RCC 7860 (cell line): Measurements from ENCODE around the gene MAPKAPK2.
"Not testable (repeated sequence)": the region's sequence is repeated elsewhere in the genome, so short reads cannot be mapped to it uniquely, and the experiment has no call there.

Source experiments
- DNase-seq: peaks from one replicate; pipeline ENCODE4 v3.0.0-alpha.2; 2015; ENCODE audit warnings: low spot score
- FAIRE-seq: peaks from 2 replicates; lab custom pipeline; 2012; peaks lifted over from hg19 to GRCh38; lab: Jason Lieb, UNC

Gene MAPKAPK2

GRCh38 chr1:206768472-206769303, 84.0 kb downstream of the MAPKAPK2 start:
- FAIRE-seq (no peak), DNase-seq (no peak)

GRCh38 chr1:206769304-206769731, 84.6 kb downstream of the MAPKAPK2 start:
- no peak for FAIRE-seq
- DNase-seq = no peak

GRCh38 chr1:206770531-206771337, 86.0 kb downstream of the MAPKAPK2 start, which contains the start of gene IL19:
TSS of gene IL19 (plus strand) at chr1:206770773. CDS start at chr1:206836663, 65,890 bp downstream.
- DNase-seq (no peak), FAIRE-seq (no peak)

- no peak for DNase-seq
- no peak for FAIRE-seq
These were observed 86.6 kb downstream of the MAPKAPK2 start for GRCh38 chr1:206771338-206771692.

- no peak for FAIRE-seq
These were observed 87.7 kb downstream of the MAPKAPK2 start, which contains the start of gene IL10 for GRCh38 chr1:206772243-206772937. TSS of gene IL10 (minus strand) at chr1:206772494. CDS start at chr1:206772435, 59 bp downstream.

GRCh38 chr1:206774093-206774492, 89.4 kb downstream of the MAPKAPK2 start:
- FAIRE-seq = no peak
- DNase-seq = no peak

More at GRCh38 chr1:206772243-206772937, 87.7 kb downstream of the MAPKAPK2 start, which contains the start of gene IL10:
- no peak for DNase-seq

GRCh38 chr1:206776229-206776628, 91.5 kb downstream of the MAPKAPK2 start:
- FAIRE-seq (no peak), DNase-seq (no peak)

GRCh38 chr1:206778031-206778430, 93.3 kb downstream of the MAPKAPK2 start:
- FAIRE-seq (no peak), DNase-seq (no peak)

- FAIRE-seq, DNase-seq: not testable (repeated sequence)
These were observed 94.2 kb downstream of the MAPKAPK2 start for GRCh38 chr1:206778911-206779310.

- DNase-seq (no peak), FAIRE-seq (no peak)
These were observed 94.9 kb downstream of the MAPKAPK2 start for GRCh38 chr1:206779638-206780037.

- FAIRE-seq = no peak
These were observed 97.7 kb downstream of the MAPKAPK2 start for GRCh38 chr1:206782448-206782847.

GRCh38 chr1:206783506-206783905, 98.8 kb downstream of the MAPKAPK2 start:
- DNase-seq = no peak

More at GRCh38 chr1:206782448-206782847, 97.7 kb downstream of the MAPKAPK2 start:
- DNase-seq = no peak

More at GRCh38 chr1:206783506-206783905, 98.8 kb downstream of the MAPKAPK2 start:
- FAIRE-seq = no peak
